Left lung (tissue), 10 donors: ENCODE measurements around the gene SLC6A18. TPM values are rescaled to one million over a fixed set of nuclear protein-coding genes. Genes with fewer than 3 reads are reported as not detected.

Experiments used
- ATAC-seq: fragments of 200-7000 bp; cut with Tn5 transposase; one replicate; pipeline ENCODE4 v1.9.1; 2020; ENCODE audit warnings: moderate library complexity
- DNase-seq, 4 donors: peaks; one replicate each; pipeline ENCODE4 v3.0.0-alpha.2; 2013 to 2020
- H3K27ac ChIP-seq, 2 donors: fragments of 200-600 bp; sonication (generic) in 1 of 2; one replicate each; pipeline versions ENCODE4 v1.5.0 to v1.8.0; 2020 to 2021
- H3K27me3 ChIP-seq, 2 donors: fragments of 200-600 bp; sonication (generic) in 1 of 2; one replicate each; pipeline versions ENCODE4 v1.5.0 to v1.8.0; 2020 to 2021
- H3K36me3 ChIP-seq, 2 donors: fragments of 200-600 bp; sonication (generic) in 1 of 2; one replicate each; pipeline versions ENCODE4 v1.5.0 to v1.8.0; 2020 to 2021
- H3K4me1 ChIP-seq, 2 donors: fragments of 200-600 bp; one replicate each; pipeline ENCODE4 v1.8.0; 2021
- H3K4me3 ChIP-seq, 2 donors: fragments of 200-600 bp; sonication (generic) in 1 of 2; one replicate each; pipeline versions ENCODE4 v1.5.0 to v1.8.0; 2020 to 2021; ENCODE audit warnings: mild to moderate bottlenecking in 1 of 2
- H3K9me3 ChIP-seq, 2 donors: fragments of 200-600 bp; sonication (generic) in 1 of 2; one replicate each; pipeline versions ENCODE4 v1.5.0 to v1.8.0; 2020 to 2021
- CTCF ChIP-seq, 2 donors: fragments of 200-600 bp; sonication (generic) in 1 of 2; IDR thresholded peaks; one replicate each; pipeline versions ENCODE4 v1.5.0 to v1.8.0; 2021; ENCODE audit warnings: antibody characterized with exemption in 2 of 2
- intact Hi-C, 2 donors: fragments of 100-400 bp; cut with DNase I; formaldehyde crosslinking; loops; one replicate each; pipeline versions ENCODE4 v1.11.2 to v1.14.2; 2022
- polyA plus RNA-seq, 6 donors: library from polyadenylated mRNA; unstranded; fragments of 120-200 nt; gene quantifications; one replicate each; pipeline ENCODE4 v1.2.1, GENCODE V29; 2013; ENCODE audit not compliant: insufficient read length in 6 of 6
- total RNA-seq, 2 donors: library from RNA; stranded (reverse); fragmentation: NEBNext Ultra II Directional; extraction: Animal tissue kit (Norgen Biotek cat#: 25700); gene quantifications; one replicate each; pipeline ENCODE4 v1.2.1, GENCODE V29; 2021
- donor health status: DM: no; HTN: yes; CAD: no.
- donor health status: DM: no; HTN: no; CAD: no.

The SLC6A18 gene
- total and polyA plus RNA-seq, 8 donors, result 0.18 TPM; not detected in 7

GRCh38 chr5:1195916-1196315 lies 29.3 kb upstream of the SLC6A18 start:
- DNase-seq, result peak in 2 of 4 donors; percentile 19 to 46

GRCh38 chr5:1196562-1196961 lies 28.6 kb upstream of the SLC6A18 start:
- no peak for TF ChIP-seq CTCF (IDR thresholded peaks at IDR 0.05)
- Histone ChIP-seq H3K36me3 (no peaks in the 10 kb centered on the region), H3K27ac (no peak overlapping the region), H3K4me1 (no peaks in the 10 kb centered on the region), H3K27me3 (peaks cover 0 to 40% of the 10 kb centered on the region in 2 donors), H3K4me3 (no peak overlapping the region), H3K9me3 (no peaks in the 10 kb centered on the region)
- intact Hi-C loops, result no loop called here
- DNase-seq, result no peak
- ATAC-seq, result no peak

More at GRCh38 chr5:1195916-1196315, 29.3 kb upstream of the SLC6A18 start:
- no peak overlapping the region for H3K4me3 ChIP-seq
- H3K36me3 ChIP-seq, result no peaks in the 10 kb centered on the region
- TF ChIP-seq CTCF (IDR thresholded peaks at IDR 0.05), result no peak
- ATAC-seq, result no peak
- H3K4me1 ChIP-seq, result no peaks in the 10 kb centered on the region
- intact Hi-C loops, result no loop called here
- no peaks in the 10 kb centered on the region for H3K9me3 ChIP-seq
- H3K27me3 ChIP-seq, result peaks cover 0 to 35% of the 10 kb centered on the region in 2 donors
- H3K27ac ChIP-seq, result no peak overlapping the region

GRCh38 chr5:1197876-1198666 lies 27.1 kb upstream of the SLC6A18 start:
- intact Hi-C loops, result no loop called here
- no peak for TF ChIP-seq CTCF (IDR thresholded peaks at IDR 0.05)
- no peaks in the 10 kb centered on the region for H3K36me3 ChIP-seq
- H3K4me3 ChIP-seq, result no peak overlapping the region
- peak in 2 of 4 donors; percentile 11 to 41 for DNase-seq
- no peak overlapping the region for H3K27ac ChIP-seq
- no peak for ATAC-seq
- no peaks in the 10 kb centered on the region for H3K4me1 ChIP-seq
- no peaks in the 10 kb centered on the region for H3K9me3 ChIP-seq
- H3K27me3 ChIP-seq, result peaks cover 0 to 53% of the 10 kb centered on the region in 2 donors

- Histone ChIP-seq H3K4me3 (no peak overlapping the region), H3K4me1 (no peaks in the 10 kb centered on the region), H3K27me3 (peaks cover 0 to 61% of the 10 kb centered on the region in 2 donors), H3K27ac (no peak overlapping the region), H3K36me3 (no peaks in the 10 kb centered on the region), H3K9me3 (no peaks in the 10 kb centered on the region)
- ATAC-seq, result no peak
- intact Hi-C loops, result no loop called here
- DNase-seq, result no peak
- TF ChIP-seq CTCF (IDR thresholded peaks at IDR 0.05), result no peak
Measured at GRCh38 chr5:1199340-1199648, 25.9 kb upstream of the SLC6A18 start.

- no peak for TF ChIP-seq CTCF (IDR thresholded peaks at IDR 0.05)
- DNase-seq, result peak in 2 of 4 donors; percentile 10 to 60
- Histone ChIP-seq H3K36me3 (no peaks in the 10 kb centered on the region), H3K4me1 (no peaks in the 10 kb centered on the region), H3K9me3 (no peaks in the 10 kb centered on the region), H3K27me3 (peaks cover 0 to 67% of the 10 kb centered on the region in 2 donors), H3K27ac (no peak overlapping the region), H3K4me3 (no peak overlapping the region)
- intact Hi-C loops, result no loop called here
- no peak for ATAC-seq
Measured at GRCh38 chr5:1199649-1200494, 25.3 kb upstream of the SLC6A18 start.
